ENCODE measurements around the gene ATRNL1.
"Not testable (repeated sequence)": the region's sequence is repeated elsewhere in the genome, so short reads cannot be mapped to it uniquely, and the experiment has no call there.

The ATRNL1 gene

GRCh38 chr10:115092258-115092554 lies 959 bp upstream of the ATRNL1 start:
- no peak for DNase-seq

GRCh38 chr10:115092555-115093285 lies 445 bp upstream of the ATRNL1 start:
- DNase-seq = peak; percentile 45

GRCh38 chr10:115093776-115094408 lies 727 bp downstream of the ATRNL1 start:
- DNase-seq = no peak

- DNase-seq = no peak
These were observed 1.4 kb downstream of the ATRNL1 start for GRCh38 chr10:115094416-115095140.

GRCh38 chr10:115095758-115096157 lies 2.6 kb downstream of the ATRNL1 start:
- no peak for DNase-seq

GRCh38 chr10:115103700-115104099 lies 10.5 kb downstream of the ATRNL1 start:
- DNase-seq = no peak

GRCh38 chr10:115105411-115105810 lies 12.2 kb downstream of the ATRNL1 start:
- not testable (repeated sequence) for DNase-seq

GRCh38 chr10:115107830-115108229 lies 14.7 kb downstream of the ATRNL1 start:
- no peak for DNase-seq

- no peak for DNase-seq
These were observed 24.1 kb downstream of the ATRNL1 start for GRCh38 chr10:115117301-115117700.

- no peak for DNase-seq
These were observed 25.2 kb downstream of the ATRNL1 start for GRCh38 chr10:115118346-115118745.

- DNase-seq = no peak
These were observed 32.3 kb downstream of the ATRNL1 start for GRCh38 chr10:115125505-115125904.

GRCh38 chr10:115129752-115130151 lies 36.6 kb downstream of the ATRNL1 start:
- DNase-seq = peak; percentile 68

- no peak for DNase-seq
These were observed 43.5 kb downstream of the ATRNL1 start for GRCh38 chr10:115136616-115137015.

GRCh38 chr10:115141254-115141653 lies 48.1 kb downstream of the ATRNL1 start:
- peak; percentile 50 for DNase-seq

GRCh38 chr10:115157357-115157756 lies 64.2 kb downstream of the ATRNL1 start:
- no peak for DNase-seq

GRCh38 chr10:115163129-115163528 lies 70.0 kb downstream of the ATRNL1 start:
- no peak for DNase-seq

- no peak for DNase-seq
These were observed 71.1 kb downstream of the ATRNL1 start for GRCh38 chr10:115164220-115164619.

GRCh38 chr10:115167751-115168150 lies 74.6 kb downstream of the ATRNL1 start:
- peak; percentile 41 for DNase-seq

GRCh38 chr10:115171392-115171960 lies 78.3 kb downstream of the ATRNL1 start:
- DNase-seq = peak; percentile 60

- DNase-seq = no peak
These were observed 80.8 kb downstream of the ATRNL1 start for GRCh38 chr10:115173915-115174443.

- not testable (repeated sequence) for DNase-seq
These were observed 114.1 kb downstream of the ATRNL1 start for GRCh38 chr10:115207276-115207675.

GRCh38 chr10:115209133-115209532 lies 116.0 kb downstream of the ATRNL1 start:
- DNase-seq = no peak

- DNase-seq = no peak
These were observed 121.7 kb downstream of the ATRNL1 start for GRCh38 chr10:115214829-115215228.
